GM12878 (cell line): ENCODE results near the gene ELAVL3.

ENCODE experiments used
- CBFB ChIP-seq: IDR thresholded peaks from 2 replicates; pipeline ENCODE4 v1.6.1; 2016; ENCODE audit warnings: antibody characterized with exemption, low read depth
- ELK1 ChIP-seq: IDR thresholded peaks from 2 replicates; pipeline ENCODE4 v1.6.1; 2012; ENCODE audit warnings: low read depth, low read length, improper control_type of control experiment
- IKZF1 ChIP-seq: fragments of 450-650 bp; conservative IDR thresholded peaks from 2 replicates; pipeline ENCODE4 v1.6.1; 2017; ENCODE audit warnings: antibody characterized with exemption, mild to moderate bottlenecking
- TARDBP ChIP-seq: IDR thresholded peaks from 2 replicates; pipeline ENCODE4 v1.6.1; 2016; ENCODE audit warnings: borderline replicate concordance

- TF ChIP-seq TARDBP (no peak), ELK1 (no peak), CBFB (no peak), IKZF1 (no peak)
These were observed 1.6 kb downstream of the ELAVL3 start for GRCh38 chr19:11479090-11479897.
